Muscle of leg (tissue), 9 donors: Measurements from ENCODE around the gene CD93. TPM values are rescaled to one million over a fixed set of nuclear protein-coding genes. Genes with fewer than 3 reads are reported as not detected.

Experiments
- polyA plus RNA-seq, 8 donors: library from polyadenylated mRNA; unstranded; fragments of 120-200 nt; gene quantifications; one replicate each; pipeline versions ENCODE4 v1.2.1 to v1.2.3, GENCODE V29; 2013; ENCODE audit warnings: inconsistent platforms in 1 of 8, low replicate concordance in 1 of 8; ENCODE audit not compliant: insufficient read length in 8 of 8, insufficient read depth in 1 of 8
- total RNA-seq: library from RNA; stranded (reverse); fragments of 120-200 nt; gene quantifications from one replicate; pipeline ENCODE4 v1.2.4, GENCODE V29; 2013

The CD93 gene
- total and polyA plus RNA-seq, 9 donors: 48.2 to 69.8 (median 59.7) TPM

Other genes with a start within 250 kb of the CD93 start
- gene SSTR4, start 51.0 kb downstream of the CD93 start, total RNA-seq: not detected
- gene SSTR4, start 51.0 kb downstream of the CD93 start, polyA plus RNA-seq: under 1 TPM in 2 of 8 donors, not detected in 6; 0.12 to 0.17 TPM
- 5.1 TPM for gene THBD, start 36.7 kb downstream of the CD93 start, total RNA-seq
- gene THBD, start 36.7 kb downstream of the CD93 start, polyA plus RNA-seq: 10 to 100 TPM in 1 of 8 donors, 1 to 10 TPM in 7; 6.5 to 13.6 (median 8.1) TPM